HG02981 (cell line): ENCODE measurements around the gene MAST3.

Experiments used
- ATAC-seq: cut with Tn5 transposase; IDR thresholded peaks from one replicate; pipeline ENCODE4 v1.9.1; 2021; ENCODE audit warnings: mild to moderate bottlenecking, moderate library complexity; ENCODE audit not compliant: unreplicated experiment

The MAST3 gene

DNA sequence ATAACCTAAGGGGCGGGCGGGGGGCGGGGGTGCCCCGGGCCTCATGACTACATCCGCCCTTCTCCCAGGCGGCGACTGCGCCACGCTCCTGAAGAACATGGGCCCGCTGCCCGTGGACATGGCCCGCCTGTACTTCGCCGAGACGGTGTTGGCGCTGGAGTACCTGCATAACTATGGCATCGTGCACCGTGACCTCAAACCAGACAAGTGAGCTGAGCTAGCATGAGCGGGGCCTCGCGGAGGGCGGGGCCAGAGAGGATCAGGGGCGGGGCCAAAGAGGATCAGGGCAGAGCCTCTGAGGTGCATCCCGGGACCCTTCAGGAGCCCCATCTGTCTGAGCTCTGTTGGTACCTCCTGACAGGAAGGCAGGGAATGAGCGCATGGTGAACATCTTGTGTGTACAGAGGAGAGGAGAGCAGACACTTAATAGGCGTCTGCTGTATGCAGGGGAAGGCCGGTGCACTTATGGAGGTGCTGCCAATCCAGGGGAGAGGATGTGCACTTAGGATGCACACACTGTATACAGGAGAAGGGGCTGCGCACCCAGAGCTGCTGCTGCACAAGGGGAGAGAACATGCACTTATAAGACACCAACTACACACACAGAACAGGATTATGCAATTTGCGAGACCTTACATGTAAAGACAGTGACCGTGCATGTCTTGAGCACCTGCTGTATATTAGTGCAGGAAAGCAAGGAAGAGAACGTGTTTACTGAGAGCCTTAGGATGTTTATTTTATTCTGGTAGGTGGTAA lies 34.4 kb downstream of the MAST3 start:
- no peak for ATAC-seq

DNA sequence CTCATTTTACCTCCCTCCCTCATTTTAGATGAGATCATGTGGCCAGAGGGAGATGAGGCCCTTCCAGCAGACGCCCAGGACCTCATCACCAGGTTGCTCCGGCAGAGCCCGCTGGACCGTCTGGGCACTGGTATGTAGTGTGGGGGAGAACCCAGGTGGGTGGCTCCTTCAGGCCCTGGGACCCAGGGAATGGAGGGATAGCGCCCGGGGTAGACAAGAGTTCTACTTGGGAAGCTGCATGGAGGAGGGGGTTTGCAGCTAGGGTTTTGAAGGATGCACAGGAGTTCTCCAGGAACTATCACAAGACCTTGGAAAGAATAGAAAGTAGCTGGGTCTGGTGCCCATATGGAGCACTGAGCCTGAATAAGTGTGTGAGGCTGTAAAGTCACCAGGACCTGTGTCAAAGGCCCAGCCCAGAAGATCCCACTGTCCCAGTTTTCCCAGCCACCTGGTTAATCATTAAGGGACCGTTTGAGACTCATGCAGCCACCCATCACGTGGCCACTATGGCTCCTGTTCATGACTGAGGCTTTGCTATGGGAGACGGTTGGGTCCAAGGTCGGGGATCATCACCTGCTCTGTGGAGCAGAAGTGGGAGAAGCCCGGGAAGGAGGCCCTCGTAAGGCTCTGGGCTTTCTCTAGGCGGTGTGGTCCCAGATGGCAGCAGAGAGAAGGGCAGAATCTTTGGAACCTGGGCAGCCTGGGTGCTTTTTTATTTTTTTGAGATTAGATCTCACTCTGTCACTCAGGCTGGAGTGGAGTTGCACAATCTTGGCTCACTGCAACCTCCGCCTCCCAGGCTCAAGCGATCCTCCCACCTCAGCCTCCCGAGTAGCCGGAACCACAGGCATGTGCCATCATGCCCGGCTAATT lies 38.4 kb downstream of the MAST3 start:
- no peak for ATAC-seq

- no peak for ATAC-seq
Measured at GRCh38 chr19:18137242-18137641, 39.7 kb downstream of the MAST3 start.

DNA sequence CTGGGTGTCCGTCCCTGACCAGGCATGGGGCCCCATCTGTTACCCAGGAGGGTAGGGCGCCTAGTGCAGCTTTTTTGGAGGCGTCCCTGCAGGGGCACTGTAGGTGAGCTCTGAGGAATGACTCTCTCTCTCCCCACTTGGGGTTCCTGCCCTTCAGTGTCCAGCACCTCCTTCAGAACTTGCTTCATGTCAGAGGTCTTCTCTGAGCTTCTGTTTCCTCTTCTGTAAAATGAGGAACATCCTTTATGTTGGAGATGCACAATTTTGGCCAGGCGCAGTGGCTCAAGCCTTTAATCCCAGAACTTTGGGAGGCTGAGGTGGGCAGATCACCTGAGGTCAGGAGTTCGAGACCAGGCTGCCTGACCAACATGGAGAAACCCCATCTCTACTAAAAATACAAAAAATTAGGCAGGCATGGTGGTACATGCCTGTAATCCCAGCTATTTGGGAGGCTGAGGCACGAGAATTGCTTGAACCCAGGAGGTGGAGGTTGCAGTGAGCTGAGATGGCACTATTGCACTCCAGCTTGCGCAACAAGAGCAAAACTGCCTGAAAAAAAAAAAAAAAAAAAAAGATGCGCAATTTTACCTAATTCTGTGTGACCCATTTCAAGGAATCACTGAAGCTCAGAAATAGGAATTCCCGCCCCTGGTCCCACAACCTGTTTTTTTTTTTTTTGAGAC lies 40.2 kb downstream of the MAST3 start:
- no peak for ATAC-seq

GRCh38 chr19:18140473-18140872 lies 42.9 kb downstream of the MAST3 start:
- ATAC-seq, result no peak

DNA sequence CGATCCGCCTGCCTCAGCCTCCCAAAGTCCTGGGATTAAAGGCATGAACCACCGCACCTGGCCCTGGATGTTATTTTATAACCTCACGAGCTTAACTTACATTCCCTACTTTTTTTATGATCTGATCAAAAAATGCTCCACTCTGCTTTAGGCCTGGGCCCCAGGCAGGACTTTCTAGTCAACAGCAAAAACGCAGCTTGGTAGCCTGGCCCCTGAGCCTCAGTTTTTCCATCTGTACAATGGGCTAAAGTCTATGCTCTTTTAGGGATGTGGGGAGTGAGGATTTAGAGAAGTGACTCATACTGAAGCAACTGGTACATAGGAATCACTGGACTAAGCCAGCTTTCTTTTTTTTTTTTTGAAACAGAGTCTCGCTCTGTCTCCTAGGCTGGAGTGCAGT lies 43.5 kb downstream of the MAST3 start:
- no peak for ATAC-seq

DNA sequence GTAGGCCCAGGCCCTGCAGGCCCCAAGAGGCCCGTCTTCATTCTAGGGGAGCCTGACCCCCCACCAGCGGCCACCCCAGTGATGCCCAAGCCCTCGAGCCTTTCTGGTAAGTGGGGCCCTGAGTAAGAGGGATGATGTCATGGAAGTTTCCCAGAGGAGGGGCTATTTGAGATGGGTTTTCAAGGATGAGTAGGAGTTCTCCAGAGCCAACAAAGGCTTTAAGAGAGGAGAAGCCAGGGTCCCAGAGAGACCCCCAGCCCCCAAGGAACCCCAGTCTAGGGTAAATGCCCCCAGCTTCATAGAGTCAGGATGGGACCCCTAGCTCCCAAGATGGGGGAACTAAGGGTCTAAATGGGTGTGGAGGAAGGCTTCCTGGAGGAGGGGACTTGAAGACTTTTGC lies 46.3 kb downstream of the MAST3 start:
- ATAC-seq, result no peak

DNA sequence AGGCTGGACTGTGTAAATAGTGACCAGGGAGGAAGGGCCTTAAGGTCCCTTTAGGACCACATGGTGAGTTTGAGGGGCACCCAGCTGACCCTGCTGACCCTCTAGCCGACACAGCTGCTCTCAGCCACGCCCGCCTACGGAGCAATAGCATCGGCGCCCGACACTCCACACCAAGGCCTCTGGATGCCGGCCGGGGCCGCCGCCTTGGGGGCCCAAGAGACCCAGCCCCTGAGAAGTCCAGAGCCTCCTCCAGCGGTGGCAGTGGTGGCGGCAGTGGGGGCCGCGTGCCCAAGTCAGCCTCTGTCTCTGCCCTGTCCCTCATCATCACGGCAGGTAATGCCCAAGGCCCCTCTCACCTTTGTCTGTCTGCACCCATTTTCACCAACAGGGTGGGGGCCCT lies 46.8 kb downstream of the MAST3 start:
- no peak for ATAC-seq

- no peak for ATAC-seq
Measured at GRCh38 chr19:18144906-18145305, 47.3 kb downstream of the MAST3 start.

GRCh38 chr19:18145391-18145999 lies 47.9 kb downstream of the MAST3 start:
- no peak for ATAC-seq

DNA sequence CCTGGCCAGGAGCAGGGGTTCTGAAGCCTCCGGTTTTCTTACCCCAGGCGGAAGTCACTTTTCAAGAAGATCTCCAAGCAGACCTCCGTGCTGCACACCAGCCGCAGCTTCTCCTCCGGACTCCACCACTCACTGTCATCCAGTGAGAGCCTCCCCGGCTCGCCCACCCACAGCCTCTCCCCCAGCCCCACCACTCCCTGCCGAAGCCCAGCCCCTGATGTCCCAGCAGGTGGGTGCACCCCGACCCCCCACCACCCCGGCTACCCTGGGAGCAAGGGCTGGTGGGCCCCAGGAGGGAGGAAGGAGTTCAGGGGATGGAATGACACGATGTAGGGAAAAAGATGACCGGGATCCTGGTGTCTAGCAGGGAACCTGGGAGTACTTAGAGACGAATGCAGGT lies 49.8 kb downstream of the MAST3 start:
- no peak for ATAC-seq

DNA sequence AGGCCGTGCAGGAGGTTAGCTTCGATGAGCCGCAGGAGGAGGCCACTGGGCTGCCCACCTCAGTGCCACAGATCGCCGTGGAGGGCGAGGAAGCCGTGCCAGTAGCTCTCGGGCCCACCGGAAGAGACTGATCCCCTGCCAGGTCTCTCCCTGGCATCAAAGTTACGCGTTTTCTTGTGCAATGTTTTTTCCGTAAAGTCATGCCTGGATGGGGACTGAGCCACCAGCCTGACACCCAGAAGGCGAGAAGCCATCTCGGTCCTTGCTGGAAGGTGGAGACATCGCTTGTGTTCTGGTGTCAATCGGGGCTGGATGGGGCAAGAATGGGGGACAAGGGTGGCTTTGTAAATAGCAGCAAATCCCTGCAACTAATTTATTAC lies 52.0 kb downstream of the MAST3 start:
- ATAC-seq, result no peak

GRCh38 chr19:18150776-18151624 lies 53.4 kb downstream of the MAST3 start:
- ATAC-seq, result no peak

DNA sequence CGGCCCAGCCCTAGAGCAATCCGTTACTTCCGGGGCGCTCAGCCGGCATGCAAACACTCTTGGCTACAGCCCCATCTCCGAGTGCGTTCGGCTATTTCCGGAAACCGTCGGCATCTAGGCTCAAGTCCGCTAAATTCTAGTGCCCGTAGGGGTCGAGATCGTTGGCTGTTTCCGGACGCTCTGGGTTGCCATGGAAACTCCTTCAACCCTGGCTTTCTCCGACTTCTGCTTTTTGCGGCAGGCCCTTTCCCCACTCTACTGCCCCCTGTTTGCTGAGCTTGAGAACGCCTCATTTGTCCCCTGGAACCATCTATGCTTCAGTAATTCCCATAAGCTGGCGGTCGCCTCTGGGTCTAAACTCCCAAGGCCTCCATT lies 54.9 kb downstream of the MAST3 start:
- peak; percentile 65 for ATAC-seq

DNA sequence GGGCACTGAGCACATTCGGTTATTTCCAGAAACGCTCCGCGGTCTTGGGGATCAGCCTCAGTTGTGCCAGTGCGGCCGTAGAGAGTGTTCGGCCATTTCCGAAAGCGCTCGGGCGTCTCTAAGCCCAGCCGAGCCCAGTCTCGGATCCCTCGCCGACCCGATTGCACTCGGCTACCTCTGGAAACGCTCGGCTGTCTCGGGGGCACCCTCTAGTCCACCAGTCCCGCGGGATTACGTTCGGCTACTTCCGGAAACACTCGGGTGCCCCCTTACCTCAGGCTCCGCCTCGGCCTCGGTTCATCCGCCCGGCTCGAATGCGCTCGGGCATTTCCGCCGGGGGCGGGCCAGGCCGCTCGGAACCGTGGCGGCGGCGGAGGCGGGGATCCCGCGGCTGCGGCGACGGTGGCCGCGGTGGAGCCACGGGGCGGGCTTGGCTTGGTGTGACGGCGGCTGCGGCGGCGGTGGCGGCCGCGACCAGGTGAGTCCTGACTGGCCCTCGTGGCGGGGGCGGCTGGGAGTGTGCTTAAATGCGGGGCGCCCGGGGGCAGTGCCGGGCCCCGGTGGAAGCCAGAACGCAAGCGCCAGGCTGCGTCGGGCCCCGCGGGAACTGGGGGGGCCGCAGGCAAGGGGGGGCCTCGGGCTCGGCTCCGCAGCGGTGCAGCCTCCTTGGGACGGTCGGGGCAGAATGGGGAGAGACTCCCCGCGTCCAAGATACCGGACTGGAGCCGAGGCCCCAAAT lies 55.4 kb downstream of the MAST3 start, which contains the start of gene PIK3R2:
Gene PIK3R2 (plus strand): TSS at position 347 of the 739 bp plus-strand sequence. CDS start 2,717 bp downstream, outside the sequence.
- ATAC-seq, result peak; percentile 56

DNA sequence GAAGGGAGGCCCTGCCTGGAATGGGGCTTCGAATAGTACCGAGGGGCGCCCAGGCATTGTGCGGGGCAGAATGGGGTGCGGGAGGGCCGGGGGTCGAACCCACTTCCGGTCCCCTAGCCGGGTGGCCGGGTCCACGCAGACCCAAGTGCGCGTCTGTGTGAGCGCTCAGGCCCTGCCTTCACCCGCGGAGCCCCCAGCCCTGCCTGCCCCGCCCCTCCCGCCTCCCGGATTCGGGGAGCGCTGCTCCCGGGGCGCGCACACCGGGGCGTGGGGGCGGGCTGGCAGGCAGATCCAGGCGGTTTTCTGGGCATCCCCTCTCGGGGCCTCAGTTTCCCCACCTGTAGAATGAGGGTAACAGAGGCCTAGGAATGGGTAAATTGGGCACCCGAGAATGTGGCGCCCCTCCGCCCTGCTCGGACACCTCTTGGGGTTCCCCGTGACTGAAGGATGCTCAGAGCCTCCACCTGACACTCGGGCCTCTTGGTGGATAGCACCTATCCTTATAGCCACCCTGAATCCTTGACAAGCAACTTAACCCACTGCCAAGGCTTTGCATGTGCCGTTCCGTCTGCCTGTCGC lies 56.1 kb downstream of the MAST3 start:
- ATAC-seq, result no peak

DNA sequence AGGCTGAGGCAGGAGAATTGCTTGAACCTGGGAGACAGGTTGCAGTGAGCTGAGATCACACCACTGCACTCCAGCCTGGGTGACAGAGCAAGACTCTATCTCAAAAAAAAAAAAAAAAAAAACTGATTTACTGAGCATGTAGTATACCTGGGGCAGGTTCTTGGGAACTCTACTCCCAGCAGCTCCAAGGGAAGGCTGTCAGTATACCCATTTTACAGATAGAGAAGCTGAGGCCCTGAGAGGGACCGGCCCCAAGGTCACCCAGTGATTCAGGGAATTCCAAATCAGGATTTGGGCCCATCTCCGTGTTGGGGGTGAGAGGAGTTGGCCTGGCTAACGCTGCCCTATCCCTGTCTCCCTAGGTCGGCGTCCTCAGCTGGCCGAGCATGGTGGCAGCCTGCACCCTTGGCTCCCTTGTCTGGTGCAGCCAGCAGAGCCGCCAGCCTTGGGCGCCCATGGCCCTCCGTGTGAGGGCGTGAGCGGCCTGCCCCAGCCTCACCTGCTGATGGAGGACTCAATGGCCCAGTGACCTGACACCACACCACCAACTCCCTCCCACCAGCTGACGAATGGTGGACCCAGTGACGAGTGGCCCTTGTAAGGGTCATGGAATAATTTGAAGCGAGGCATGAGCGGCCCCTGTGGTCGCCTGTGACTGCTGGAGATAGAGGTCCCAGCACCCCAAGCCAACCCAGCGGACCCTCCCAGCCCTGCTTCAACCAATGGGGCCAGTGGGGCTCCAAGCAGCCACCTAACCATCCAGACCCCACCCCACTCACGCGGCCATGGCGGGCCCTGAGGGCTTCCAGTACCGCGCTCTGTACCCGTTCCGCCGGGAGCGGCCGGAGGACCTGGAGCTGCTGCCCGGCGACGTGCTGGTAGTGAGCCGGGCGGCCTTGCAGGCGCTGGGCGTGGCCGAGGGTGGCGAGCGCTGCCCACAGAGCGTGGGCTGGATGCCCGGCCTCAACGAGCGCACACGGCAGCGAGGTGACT lies 57.8 kb downstream of the MAST3 start:
- no peak for ATAC-seq

GRCh38 chr19:18156268-18156667 lies 58.7 kb downstream of the MAST3 start:
- no peak for ATAC-seq
